A549 treated with Mapracorat at 1 μM for 4 hours (cell line): ENCODE measurements around the gene ZFP1. TPM values are rescaled to one million over a fixed set of nuclear protein-coding genes. Genes with fewer than 3 reads are reported as not detected.

ENCODE experiments used
- total RNA-seq: library from RNA; stranded (reverse); fragments of 200-300 nt; extraction: Qiagen RNA extraction; gene quantifications from 5 replicates; pipeline ENCODE4 v1.2.3, GENCODE V29; 2022

The ZFP1 gene
- total RNA-seq, result 9.4 to 16.9 TPM (median 10.4 TPM) in 5 replicates

DNA sequence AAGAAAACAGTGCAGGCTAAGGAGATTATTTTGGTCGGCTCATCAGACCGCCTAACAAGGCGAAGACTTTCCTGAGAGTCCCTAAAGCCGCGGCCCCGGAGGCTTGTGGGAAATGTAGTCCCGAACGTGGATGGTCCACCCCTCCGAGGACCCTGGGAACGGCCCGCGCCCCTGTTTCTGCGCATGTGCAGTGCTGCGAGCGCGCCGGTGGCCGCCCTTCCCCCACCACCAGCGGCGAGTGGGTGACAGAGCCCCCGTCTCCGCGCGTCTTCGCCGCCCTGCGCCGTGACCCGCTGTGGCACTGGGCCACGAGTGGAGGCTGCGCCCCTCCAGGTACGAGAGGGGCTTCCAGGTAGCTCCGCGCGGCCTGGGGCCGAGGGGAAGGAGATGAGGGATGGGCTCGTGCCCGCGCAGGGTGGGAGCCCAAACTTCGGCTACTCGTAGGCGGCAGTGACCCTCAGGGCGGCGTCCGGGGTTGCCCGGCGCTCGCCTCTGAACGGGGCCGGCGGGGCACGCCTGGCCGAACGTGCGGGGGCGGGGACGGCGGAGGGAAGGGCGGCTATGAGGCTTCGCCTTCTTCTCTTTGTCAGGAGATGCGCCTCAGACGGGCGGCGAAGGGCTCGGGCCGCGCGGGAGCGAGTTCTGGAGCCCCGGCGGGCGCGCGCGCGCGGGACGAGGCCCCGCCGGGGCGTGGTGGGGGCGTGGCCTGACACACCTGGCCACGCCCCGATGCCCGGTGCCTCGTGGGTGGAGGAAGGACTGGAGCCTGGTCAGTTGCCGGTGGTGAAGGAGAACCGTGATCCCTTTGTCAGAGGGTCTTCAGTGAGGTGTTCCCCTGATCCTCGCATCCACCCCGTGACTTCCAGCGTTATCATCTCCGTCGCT is at the start of gene ZFP1:
Gene ZFP1 (plus strand): TSS at position 214 of the 885 bp plus-strand sequence. CDS start 4,428 bp downstream, outside the sequence.

GRCh38 chr16:75116081-75116910 is 32.0 kb upstream of the ZFP1 start, which contains the start of gene LDHD:
LDHD (minus strand) TSS chr16:75116780; CDS start chr16:75116720, 60 bp downstream.

GRCh38 chr16:75206749-75207451 is 58.6 kb downstream of the ZFP1 start, which contains the start of gene CTRB2:
CTRB2 (minus strand) TSS chr16:75207161; CDS start chr16:75207141, 20 bp downstream.

GRCh38 chr16:75218256-75219076 is 70.1 kb downstream of the ZFP1 start, which contains the start of gene CTRB1:
CTRB1 (plus strand) TSS chr16:75218988; CDS start chr16:75219008, 20 bp downstream.

Other genes starting within 250 kb of the ZFP1 start
- 21.1 to 32.2 TPM (median 29.8 TPM) in 5 replicates for gene WDR59, start 163.4 kb upstream of the ZFP1 start, total RNA-seq
- 17.9 to 25.5 TPM (median 22.1 TPM) in 5 replicates for gene ZNRF1, start 149.5 kb upstream of the ZFP1 start, total RNA-seq
- gene LDHD, start 31.7 kb upstream of the ZFP1 start, total RNA-seq, result 0.55 to 1.0 TPM (median 0.82 TPM) in 5 replicates
- gene CTRB2, start 58.6 kb downstream of the ZFP1 start, total RNA-seq, result not detected in 5 replicates
- gene CTRB1, start 70.5 kb downstream of the ZFP1 start, total RNA-seq, result not detected in 5 replicates
- 76.4 to 120 TPM (median 116 TPM) in 5 replicates for gene BCAR1, start 103.1 kb downstream of the ZFP1 start, total RNA-seq